Activated naive CD8-positive, alpha-beta T cell (primary cell): ENCODE results near the gene NAV2.
A peak's percentile ranks its signal among the peaks of the same experiment; 100 is the strongest.

Experiments used
- H3K27ac Mint-ChIP-seq: one replicate; pipeline ENCODE4 v1.8.0; 2021; ENCODE audit warnings: mixed read lengths
- H3K27me3 Mint-ChIP-seq: one replicate; pipeline ENCODE4 v1.8.0; 2021; ENCODE audit warnings: mixed read lengths
- H3K36me3 Mint-ChIP-seq: one replicate; pipeline ENCODE4 v1.8.0; 2021; ENCODE audit warnings: mixed read lengths
- H3K4me1 Mint-ChIP-seq: one replicate; pipeline ENCODE4 v1.8.0; 2021; ENCODE audit warnings: low read depth, mixed read lengths
- H3K4me3 Mint-ChIP-seq: one replicate; pipeline ENCODE4 v1.8.0; 2021; ENCODE audit warnings: mild to moderate bottlenecking, mixed read lengths
- H3K9me3 Mint-ChIP-seq: one replicate; pipeline ENCODE4 v1.8.0; 2021; ENCODE audit warnings: low read depth, mixed read lengths

NAV2 gene

DNA sequence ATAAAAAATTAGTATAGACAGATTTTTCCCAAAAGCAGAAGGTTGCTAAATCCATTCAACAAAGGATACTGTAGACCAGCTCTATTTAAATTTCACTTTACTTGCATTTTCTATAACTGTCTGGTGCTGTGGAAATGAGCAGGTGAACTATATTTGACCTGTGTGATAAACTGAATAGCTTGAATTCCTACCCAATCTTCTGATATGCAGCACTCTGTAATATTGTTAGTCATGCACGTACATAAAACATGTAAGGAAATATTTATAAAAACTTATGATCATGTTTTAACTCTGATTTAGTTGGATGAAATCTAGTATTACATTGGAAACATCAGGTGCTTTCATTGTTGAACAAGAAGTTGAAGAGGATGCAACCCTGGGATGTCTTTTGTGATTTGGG, 234.0 kb downstream of the NAV2 start:
- Mint-ChIP-seq H3K27me3 (peaks cover 5% of the 10 kb centered on the region), H3K27ac (no peak overlapping the region), H3K4me1 (peaks cover 4% of the 10 kb centered on the region), H3K4me3 (no peak overlapping the region), H3K9me3 (no peaks in the 10 kb centered on the region), H3K36me3 (no peaks in the 10 kb centered on the region)

- no peaks in the 10 kb centered on the region for H3K36me3 Mint-ChIP-seq
- H3K27ac Mint-ChIP-seq, result no peak overlapping the region
- no peak overlapping the region for H3K4me3 Mint-ChIP-seq
- H3K27me3 Mint-ChIP-seq, result peaks cover 5% of the 10 kb centered on the region
- no peaks in the 10 kb centered on the region for H3K9me3 Mint-ChIP-seq
- H3K4me1 Mint-ChIP-seq, result peaks cover 6% of the 10 kb centered on the region
Observed at GRCh38 chr11:19947537-19948114, 235.0 kb downstream of the NAV2 start.

GRCh38 chr11:19949606-19950005, 237.0 kb downstream of the NAV2 start:
- no peak overlapping the region for H3K4me3 Mint-ChIP-seq
- no peaks in the 10 kb centered on the region for H3K9me3 Mint-ChIP-seq
- peaks cover 8% of the 10 kb centered on the region for H3K27me3 Mint-ChIP-seq
- no peaks in the 10 kb centered on the region for H3K36me3 Mint-ChIP-seq
- peaks cover 6% of the 10 kb centered on the region for H3K4me1 Mint-ChIP-seq
- no peak overlapping the region for H3K27ac Mint-ChIP-seq

DNA sequence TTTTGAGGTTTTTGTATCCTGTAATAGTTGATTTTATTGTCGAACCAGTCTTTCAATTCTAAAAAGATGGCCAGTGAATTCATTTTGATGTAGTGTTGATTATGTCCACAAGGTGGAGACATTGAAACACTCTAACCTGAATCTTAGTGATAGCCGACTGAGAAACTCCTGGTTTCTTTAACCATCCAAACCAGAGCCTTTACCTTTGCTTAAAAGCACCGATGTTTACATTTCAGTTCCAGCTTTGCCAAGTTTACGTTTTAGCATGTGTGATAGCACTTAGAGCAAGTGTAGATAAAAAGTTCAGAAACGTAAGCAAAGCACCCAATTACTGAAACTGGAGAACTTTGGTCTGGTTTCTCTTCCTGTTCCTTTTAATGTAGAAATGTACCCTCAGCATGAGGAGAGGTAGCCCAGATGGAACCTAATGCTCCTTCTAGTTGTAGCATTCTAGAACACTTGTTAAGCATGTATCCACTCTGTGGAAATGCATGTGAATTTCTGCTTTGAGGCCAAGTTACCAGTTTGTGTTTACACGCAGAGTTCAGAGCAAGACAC, 239.0 kb downstream of the NAV2 start:
- peaks cover 6% of the 10 kb centered on the region for H3K27me3 Mint-ChIP-seq
- H3K27ac Mint-ChIP-seq, result no peak overlapping the region
- H3K4me1 Mint-ChIP-seq, result peaks cover 6% of the 10 kb centered on the region
- no peaks in the 10 kb centered on the region for H3K36me3 Mint-ChIP-seq
- H3K9me3 Mint-ChIP-seq, result no peaks in the 10 kb centered on the region
- peak overlapping the region; percentile 36 for H3K4me3 Mint-ChIP-seq

DNA sequence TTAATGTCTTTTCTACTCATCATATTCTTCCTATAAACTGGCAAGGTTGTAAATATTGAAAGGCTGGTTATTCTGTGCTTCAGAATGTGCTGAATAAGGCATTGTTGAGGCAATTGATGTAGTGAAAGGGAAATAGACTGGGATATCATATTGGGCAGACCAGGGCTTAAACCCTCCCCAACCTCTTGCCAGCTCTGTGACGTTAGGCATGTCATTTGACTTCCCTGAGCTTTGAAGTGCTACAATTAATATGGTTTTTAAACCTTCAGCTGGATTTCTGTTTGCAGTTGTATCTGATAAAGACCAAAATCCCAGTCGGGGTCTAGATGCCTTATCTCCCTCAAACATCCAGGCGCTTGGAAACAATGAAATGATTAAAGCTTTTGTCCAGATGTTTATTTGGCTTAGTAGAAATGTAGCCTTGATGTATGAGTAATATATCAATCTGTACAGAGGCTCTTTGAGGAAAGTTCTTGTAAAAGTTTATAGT, 239.5 kb downstream of the NAV2 start:
- H3K4me1 Mint-ChIP-seq, result peaks cover 6% of the 10 kb centered on the region
- peaks cover 6% of the 10 kb centered on the region for H3K27me3 Mint-ChIP-seq
- H3K36me3 Mint-ChIP-seq, result no peaks in the 10 kb centered on the region
- no peak overlapping the region for H3K27ac Mint-ChIP-seq
- H3K4me3 Mint-ChIP-seq, result no peak overlapping the region
- H3K9me3 Mint-ChIP-seq, result no peaks in the 10 kb centered on the region

DNA sequence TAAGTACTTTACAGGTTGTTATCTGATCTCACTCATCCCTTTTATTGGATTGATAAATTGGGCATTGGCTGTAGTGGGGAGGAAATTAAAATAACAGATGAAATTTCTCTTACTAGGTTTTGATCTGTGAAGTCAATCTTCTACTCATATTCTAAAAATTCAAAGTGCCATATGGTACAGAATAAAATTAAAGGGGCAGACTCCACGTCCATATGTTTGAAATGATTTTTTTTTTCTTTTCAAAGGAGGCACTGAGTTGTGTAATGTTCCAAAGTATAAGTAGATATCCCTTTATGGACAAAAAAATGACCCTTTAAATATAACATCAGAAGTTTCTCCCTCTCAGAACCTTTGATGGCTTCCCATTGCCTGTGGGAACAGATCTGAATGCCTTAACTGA, 240.3 kb downstream of the NAV2 start:
- H3K27ac Mint-ChIP-seq, result no peak overlapping the region
- no peaks in the 10 kb centered on the region for H3K9me3 Mint-ChIP-seq
- H3K27me3 Mint-ChIP-seq, result peaks cover 4% of the 10 kb centered on the region
- no peak overlapping the region for H3K4me3 Mint-ChIP-seq
- peaks cover 6% of the 10 kb centered on the region for H3K4me1 Mint-ChIP-seq
- no peaks in the 10 kb centered on the region for H3K36me3 Mint-ChIP-seq

DNA sequence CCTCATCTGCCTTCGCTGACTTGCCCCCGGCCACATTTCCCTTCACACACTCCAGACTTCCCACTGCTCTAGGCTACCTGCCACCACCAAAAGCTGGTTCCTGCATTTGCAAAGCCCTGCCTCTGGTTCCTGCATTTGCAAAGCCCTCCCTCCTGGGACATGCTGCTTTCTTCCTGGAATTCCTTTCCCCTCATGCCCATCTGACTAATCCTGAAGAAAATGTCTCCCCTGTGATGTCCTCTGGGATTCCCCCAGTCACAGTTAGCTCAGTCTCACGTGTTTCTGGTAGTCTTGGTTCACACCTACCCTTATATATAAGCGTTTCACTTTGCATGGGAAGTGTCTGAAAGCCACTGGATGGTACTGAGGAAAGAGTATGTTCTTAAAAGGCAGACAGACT, 240.7 kb downstream of the NAV2 start:
- no peak overlapping the region for H3K27ac Mint-ChIP-seq
- peaks cover 4% of the 10 kb centered on the region for H3K27me3 Mint-ChIP-seq
- no peaks in the 10 kb centered on the region for H3K36me3 Mint-ChIP-seq
- peaks cover 6% of the 10 kb centered on the region for H3K4me1 Mint-ChIP-seq
- H3K9me3 Mint-ChIP-seq, result no peaks in the 10 kb centered on the region
- H3K4me3 Mint-ChIP-seq, result no peak overlapping the region

- H3K4me1 Mint-ChIP-seq, result peaks cover 6% of the 10 kb centered on the region
Observed at GRCh38 chr11:19953909-19954308, 241.3 kb downstream of the NAV2 start.

DNA sequence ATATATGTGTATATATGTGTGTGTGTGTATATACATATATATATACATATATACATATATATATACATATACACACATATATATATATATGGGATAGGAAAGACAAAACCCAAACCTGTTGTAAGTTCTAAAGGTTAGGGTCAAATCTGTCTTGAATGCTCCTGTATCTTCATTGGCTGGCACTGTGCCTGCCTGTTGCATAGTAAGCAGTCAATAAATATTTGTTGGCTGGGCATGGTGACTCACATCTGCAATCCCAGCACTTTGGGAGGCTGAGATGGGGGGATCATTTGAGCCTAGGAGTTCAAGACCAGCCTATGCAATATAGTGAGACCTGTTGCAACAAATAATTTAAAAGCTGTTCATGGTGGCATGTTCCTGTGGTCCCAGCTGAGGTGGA, 242.3 kb downstream of the NAV2 start:
- H3K9me3 Mint-ChIP-seq, result no peaks in the 10 kb centered on the region
- H3K27me3 Mint-ChIP-seq, result peaks cover 6% of the 10 kb centered on the region
- H3K36me3 Mint-ChIP-seq, result no peaks in the 10 kb centered on the region
- peaks cover 6% of the 10 kb centered on the region for H3K4me1 Mint-ChIP-seq
- H3K4me3 Mint-ChIP-seq, result no peak overlapping the region
- no peak overlapping the region for H3K27ac Mint-ChIP-seq

More at GRCh38 chr11:19953909-19954308, 241.3 kb downstream of the NAV2 start:
- H3K36me3 Mint-ChIP-seq, result no peaks in the 10 kb centered on the region
- no peak overlapping the region for H3K4me3 Mint-ChIP-seq
- peaks cover 6% of the 10 kb centered on the region for H3K27me3 Mint-ChIP-seq
- no peaks in the 10 kb centered on the region for H3K9me3 Mint-ChIP-seq
- no peak overlapping the region for H3K27ac Mint-ChIP-seq

GRCh38 chr11:19955660-19956059, 243.0 kb downstream of the NAV2 start:
- peaks cover 6% of the 10 kb centered on the region for H3K27me3 Mint-ChIP-seq
- H3K36me3 Mint-ChIP-seq, result no peaks in the 10 kb centered on the region

DNA sequence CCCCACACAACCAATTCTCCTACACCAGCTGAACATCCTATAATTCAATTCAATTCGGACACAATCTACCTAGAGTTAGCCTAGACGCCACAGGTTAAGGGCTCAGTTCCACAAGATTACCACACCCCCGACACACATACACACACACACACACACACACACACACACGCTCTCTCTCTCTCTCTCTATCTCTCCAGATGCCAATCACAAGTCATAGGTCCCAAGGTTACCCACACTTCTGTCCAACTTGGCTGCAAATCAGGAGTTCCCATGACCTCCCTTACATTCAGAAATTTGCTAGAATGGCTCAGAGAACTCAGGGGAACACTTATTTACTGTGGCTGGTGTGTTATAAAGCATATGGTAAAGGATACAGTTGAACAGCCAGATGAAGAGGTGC, 243.6 kb downstream of the NAV2 start:
- H3K9me3 Mint-ChIP-seq, result no peaks in the 10 kb centered on the region
- H3K27me3 Mint-ChIP-seq, result peaks cover 6% of the 10 kb centered on the region
- H3K36me3 Mint-ChIP-seq, result no peaks in the 10 kb centered on the region
- no peak overlapping the region for H3K4me3 Mint-ChIP-seq
- H3K4me1 Mint-ChIP-seq, result peaks cover 6% of the 10 kb centered on the region
- H3K27ac Mint-ChIP-seq, result no peak overlapping the region

More at GRCh38 chr11:19955660-19956059, 243.0 kb downstream of the NAV2 start:
- peaks cover 6% of the 10 kb centered on the region for H3K4me1 Mint-ChIP-seq
- H3K4me3 Mint-ChIP-seq, result no peak overlapping the region
- H3K27ac Mint-ChIP-seq, result no peak overlapping the region
- H3K9me3 Mint-ChIP-seq, result no peaks in the 10 kb centered on the region

DNA sequence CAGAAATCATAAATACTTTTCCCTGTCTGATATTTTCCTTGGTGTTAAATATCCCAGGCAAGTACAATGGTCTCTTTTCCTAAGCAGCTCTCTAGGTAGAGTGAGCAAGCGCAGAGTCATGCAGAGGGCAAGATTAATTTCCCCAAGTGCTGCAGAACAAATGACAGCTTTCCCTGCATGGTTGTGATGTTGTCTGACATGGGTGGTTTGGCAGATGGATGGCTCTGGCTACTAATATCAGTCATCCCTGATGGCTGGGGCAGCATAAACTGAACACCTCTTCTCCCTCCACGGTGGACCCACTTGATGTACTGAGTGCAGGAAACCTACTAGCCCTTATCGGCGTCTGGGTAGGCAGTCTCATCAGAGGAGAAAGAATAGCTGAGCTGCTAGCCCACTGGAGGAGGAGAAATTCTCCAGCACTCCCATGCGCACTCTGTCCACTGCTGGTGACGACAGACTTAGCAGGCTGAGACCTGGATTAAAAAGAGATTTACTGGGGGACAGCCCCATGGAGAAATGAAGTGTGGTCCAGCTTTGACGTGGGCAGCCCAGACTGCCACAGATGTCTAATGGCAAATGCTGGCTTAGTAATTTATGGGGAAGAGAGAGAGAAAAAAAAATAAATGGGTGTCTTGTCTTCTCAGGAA, 244.8 kb downstream of the NAV2 start:
- Mint-ChIP-seq H3K4me3 (no peak overlapping the region), H3K4me1 (no peaks in the 10 kb centered on the region), H3K27me3 (peaks cover 6% of the 10 kb centered on the region), H3K9me3 (no peaks in the 10 kb centered on the region), H3K27ac (no peak overlapping the region), H3K36me3 (no peaks in the 10 kb centered on the region)

GRCh38 chr11:19958204-19958603, 245.6 kb downstream of the NAV2 start:
- peaks cover 2% of the 10 kb centered on the region for H3K4me1 Mint-ChIP-seq
- H3K9me3 Mint-ChIP-seq, result no peaks in the 10 kb centered on the region
- H3K27me3 Mint-ChIP-seq, result peaks cover 6% of the 10 kb centered on the region
- no peak overlapping the region for H3K4me3 Mint-ChIP-seq
- no peak overlapping the region for H3K27ac Mint-ChIP-seq
- no peaks in the 10 kb centered on the region for H3K36me3 Mint-ChIP-seq

- no peaks in the 10 kb centered on the region for H3K9me3 Mint-ChIP-seq
- H3K4me1 Mint-ChIP-seq, result peaks cover 7% of the 10 kb centered on the region
- H3K36me3 Mint-ChIP-seq, result no peaks in the 10 kb centered on the region
- H3K27me3 Mint-ChIP-seq, result peaks cover 4% of the 10 kb centered on the region
- no peak overlapping the region for H3K27ac Mint-ChIP-seq
- H3K4me3 Mint-ChIP-seq, result no peak overlapping the region
Observed at GRCh38 chr11:19959210-19959609, 246.6 kb downstream of the NAV2 start.

GRCh38 chr11:19959648-19960059, 247.0 kb downstream of the NAV2 start:
- Mint-ChIP-seq H3K27me3 (peaks cover 4% of the 10 kb centered on the region), H3K36me3 (no peaks in the 10 kb centered on the region), H3K27ac (no peak overlapping the region), H3K4me3 (no peak overlapping the region), H3K9me3 (no peaks in the 10 kb centered on the region), H3K4me1 (peaks cover 8% of the 10 kb centered on the region)
